D341Med (cell line): Measurements from ENCODE around the gene APOC3.
"Not testable (repeated sequence)": the region's sequence is repeated elsewhere in the genome, so short reads cannot be mapped to it uniquely, and the experiment has no call there.

ENCODE experiments used
- DNase-seq: peaks from one replicate; pipeline ENCODE4 v3.0.0; 2012; ENCODE audit warnings: low spot score

APOC3 gene

GRCh38 chr11:116829525-116830183 is at the start of gene APOC3:
Gene APOC3, plus strand, starts transcription at chr11:116829907. Its CDS starts 676 bp downstream, at chr11:116830583.
- no peak for DNase-seq

GRCh38 chr11:116782728-116783127 is 47.0 kb upstream of the APOC3 start:
- no peak for DNase-seq

GRCh38 chr11:116786326-116786725 is 43.4 kb upstream of the APOC3 start:
- no peak for DNase-seq

- DNase-seq, result no peak
These were observed 42.7 kb upstream of the APOC3 start for GRCh38 chr11:116786966-116787365.

- DNase-seq, result no peak
These were observed 42.3 kb upstream of the APOC3 start for GRCh38 chr11:116787436-116787785.

GRCh38 chr11:116787786-116788486 is 41.8 kb upstream of the APOC3 start, which contains the start of gene ZPR1:
Gene ZPR1, minus strand, starts transcription at chr11:116788023. Its CDS starts 33 bp downstream, at chr11:116787990.
- peak; percentile 92 for DNase-seq

- no peak for DNase-seq
These were observed 41.2 kb upstream of the APOC3 start for GRCh38 chr11:116788534-116788933.

GRCh38 chr11:116788975-116789374 is 40.7 kb upstream of the APOC3 start:
- DNase-seq, result no peak

GRCh38 chr11:116790167-116791001 is 39.3 kb upstream of the APOC3 start:
- DNase-seq, result no peak

- DNase-seq, result peak; percentile 91
These were observed 38.5 kb upstream of the APOC3 start for GRCh38 chr11:116791002-116791812.

- DNase-seq, result no peak
These were observed 37.9 kb upstream of the APOC3 start, which contains the start of gene APOA5 for GRCh38 chr11:116791813-116792143. Gene APOA5, minus strand, starts transcription at chr11:116791879. Its CDS starts 19 bp downstream, at chr11:116791860.

- no peak for DNase-seq
These were observed 37.4 kb upstream of the APOC3 start for GRCh38 chr11:116792144-116792868.

GRCh38 chr11:116792869-116793771 is 36.6 kb upstream of the APOC3 start:
- no peak for DNase-seq

- DNase-seq, result no peak
These were observed 36.0 kb upstream of the APOC3 start for GRCh38 chr11:116793772-116794097.

- no peak for DNase-seq
These were observed 34.9 kb upstream of the APOC3 start for GRCh38 chr11:116794851-116795250.

- no peak for DNase-seq
These were observed 33.2 kb upstream of the APOC3 start for GRCh38 chr11:116796548-116796947.

- DNase-seq, result no peak
These were observed 31.9 kb upstream of the APOC3 start for GRCh38 chr11:116797816-116798215.

GRCh38 chr11:116798368-116798767 is 31.3 kb upstream of the APOC3 start:
- no peak for DNase-seq

GRCh38 chr11:116800610-116801009 is 29.1 kb upstream of the APOC3 start:
- DNase-seq, result no peak

GRCh38 chr11:116801662-116802061 is 28.0 kb upstream of the APOC3 start:
- not testable (repeated sequence) for DNase-seq
